ENCODE measurements around the gene ALS2CL.

Gene ALS2CL

GRCh38 chr3:46711760-46712159 lies 18.3 kb upstream of the ALS2CL start:
- DNase-seq (ENCODE audit: low read depth in 2 of 2), result no peak
- TF ChIP-seq CTCF (IDR thresholded peaks at IDR 0.05; ENCODE audit: low read depth, low read length), result no peak

GRCh38 chr3:46711305-46711704 lies 17.8 kb upstream of the ALS2CL start:
- no peak overlapping the region for H3K4me3 ChIP-seq (replicated peaks in 1 of 2; ENCODE audit: low read depth in 2 of 2, low read length in 2 of 2)
- TF ChIP-seq CTCF (IDR thresholded peaks at IDR 0.05; ENCODE audit: low read depth, low read length), result no peak
- DNase-seq (ENCODE audit: low read depth in 2 of 2), result no peak

More at GRCh38 chr3:46711760-46712159, 18.3 kb upstream of the ALS2CL start:
- H3K4me3 ChIP-seq (replicated peaks in 1 of 2; ENCODE audit: low read depth in 2 of 2, low read length in 2 of 2), result no peak overlapping the region

- H3K4me3 ChIP-seq (replicated peaks in 1 of 2; ENCODE audit: low read depth in 2 of 2, low read length in 2 of 2), result no peak overlapping the region
- no peak for TF ChIP-seq CTCF (IDR thresholded peaks at IDR 0.05; ENCODE audit: low read depth, low read length)
- no peak for DNase-seq (ENCODE audit: low read depth in 2 of 2)
Observed at GRCh38 chr3:46710671-46711295, 17.3 kb upstream of the ALS2CL start.

- TF ChIP-seq CTCF (IDR thresholded peaks at IDR 0.05; ENCODE audit: low read depth, low read length), result no peak
- no peak for DNase-seq (ENCODE audit: low read depth in 2 of 2)
Observed at GRCh38 chr3:46710229-46710628, 16.8 kb upstream of the ALS2CL start.

GRCh38 chr3:46709721-46710120 lies 16.2 kb upstream of the ALS2CL start:
- DNase-seq (ENCODE audit: low read depth in 2 of 2), result no peak
- no peak overlapping the region for H3K4me3 ChIP-seq (replicated peaks in 1 of 2; ENCODE audit: low read depth in 2 of 2, low read length in 2 of 2)
- TF ChIP-seq CTCF (IDR thresholded peaks at IDR 0.05; ENCODE audit: low read depth, low read length), result no peak

More at GRCh38 chr3:46710229-46710628, 16.8 kb upstream of the ALS2CL start:
- no peak overlapping the region for H3K4me3 ChIP-seq (replicated peaks in 1 of 2; ENCODE audit: low read depth in 2 of 2, low read length in 2 of 2)

GRCh38 chr3:46709157-46709654 lies 15.7 kb upstream of the ALS2CL start:
- no peak for TF ChIP-seq CTCF (IDR thresholded peaks at IDR 0.05; ENCODE audit: low read depth, low read length)
- H3K4me3 ChIP-seq (replicated peaks in 1 of 2; ENCODE audit: low read depth in 2 of 2, low read length in 2 of 2), result no peak overlapping the region
- no peak for DNase-seq (ENCODE audit: low read depth in 2 of 2)
